Large intestine (tissue), 3 donors: ENCODE measurements around the gene CAPN5. TPM values are rescaled to one million over a fixed set of nuclear protein-coding genes. Genes with fewer than 3 reads are reported as not detected.
A peak's percentile ranks its signal among the peaks of the same experiment; 100 is the strongest.

Source experiments
- DNase-seq, 2 donors: peaks; one replicate each; pipeline versions ENCODE4 v3.0.0 to v3.0.0-alpha.2; 2013
- H3K27ac ChIP-seq: one replicate; pipeline ENCODE4 v1.5.1; 2013; ENCODE audit warnings: low read length
- H3K27me3 ChIP-seq: 2 replicates; pipeline ENCODE4 v1.6.1; 2013; ENCODE audit warnings: low read length; ENCODE audit not compliant: control insufficient read depth, insufficient read depth
- H3K36me3 ChIP-seq: 2 replicates; pipeline ENCODE4 v1.6.1; 2013; ENCODE audit warnings: low read length; ENCODE audit not compliant: control insufficient read depth, insufficient read depth
- H3K4me1 ChIP-seq: one replicate; pipeline ENCODE4 v1.6.1; 2013; ENCODE audit warnings: low read length; ENCODE audit not compliant: control insufficient read depth, insufficient read depth
- H3K4me3 ChIP-seq: one replicate; pipeline ENCODE4 v1.5.1; 2013; ENCODE audit warnings: low read length
- H3K9me3 ChIP-seq: one replicate; pipeline ENCODE4 v1.6.1; 2013; ENCODE audit warnings: mild to moderate bottlenecking, low read depth, low read length, moderate library complexity; ENCODE audit not compliant: control insufficient read depth
- WGBS: methylation state at CpG from one replicate; pipeline ENCODE4 v1.1.5; 2013; ENCODE audit warnings: low lambda C conversion rate; ENCODE audit not compliant: insufficient coverage; 5-methylcytosine and 5-hydroxymethylcytosine counted together
- polyA plus RNA-seq: library from polyadenylated mRNA; unstranded; fragments of 120-200 nt; gene quantifications from one replicate; pipeline ENCODE4 v1.2.1, GENCODE V29; 2013

The CAPN5 gene
- polyA plus RNA-seq, 1 donor, result 40.2 TPM

- Histone ChIP-seq H3K27me3 (no peaks in the 10 kb centered on the region), H3K4me3 (no peak overlapping the region), H3K36me3 (no peaks in the 10 kb centered on the region), H3K4me1 (peaks cover 27% of the 10 kb centered on the region), H3K27ac (no peak overlapping the region), H3K9me3 (no peaks in the 10 kb centered on the region)
- no peak for DNase-seq
- no CpG with 5 or more reads among the region's 12 CpGs for WGBS
Observed at GRCh38 chr11:77030834-77031414, 35.8 kb upstream of the CAPN5 start.

GRCh38 chr11:77031599-77031998 lies 35.2 kb upstream of the CAPN5 start:
- Histone ChIP-seq H3K36me3 (no peaks in the 10 kb centered on the region), H3K27me3 (no peaks in the 10 kb centered on the region), H3K9me3 (no peaks in the 10 kb centered on the region), H3K4me3 (no peak overlapping the region), H3K27ac (no peak overlapping the region), H3K4me1 (peaks cover 31% of the 10 kb centered on the region)
- DNase-seq, result no peak
- 100% methylated on average over 1 of the region's 3 CpGs for WGBS

- no peaks in the 10 kb centered on the region for H3K36me3 ChIP-seq
- no peak overlapping the region for H3K4me3 ChIP-seq
- H3K27me3 ChIP-seq, result peaks cover 7% of the 10 kb centered on the region
- H3K27ac ChIP-seq, result peak overlapping the region; percentile 71
- peaks cover 42% of the 10 kb centered on the region for H3K4me1 ChIP-seq
- DNase-seq, result peak; percentile 61 to 78
- H3K9me3 ChIP-seq, result peaks cover 1% of the 10 kb centered on the region
- WGBS, result 27% methylated on average over 2 of the region's 2 CpGs
Observed at GRCh38 chr11:77035039-77035438, 31.7 kb upstream of the CAPN5 start.

- Histone ChIP-seq H3K27me3 (peaks cover 12% of the 10 kb centered on the region), H3K36me3 (no peaks in the 10 kb centered on the region), H3K27ac (peak overlapping the region; percentile 71), H3K4me3 (no peak overlapping the region), H3K9me3 (peaks cover 7% of the 10 kb centered on the region), H3K4me1 (peaks cover 39% of the 10 kb centered on the region)
- DNase-seq, result peak; percentile 54 to 81
- no CpG with 5 or more reads among the region's 5 CpGs for WGBS
Observed at GRCh38 chr11:77035580-77035979, 31.2 kb upstream of the CAPN5 start.

- peaks cover 14% of the 10 kb centered on the region for H3K27me3 ChIP-seq
- H3K36me3 ChIP-seq, result no peaks in the 10 kb centered on the region
- H3K9me3 ChIP-seq, result peaks cover 8% of the 10 kb centered on the region
- no peak overlapping the region for H3K4me3 ChIP-seq
- H3K27ac ChIP-seq, result peak overlapping the region; percentile 71
- 20% methylated on average over 1 of the region's 5 CpGs for WGBS
- peaks cover 39% of the 10 kb centered on the region for H3K4me1 ChIP-seq
- peak in 1 of 2 donors; percentile 71 for DNase-seq
Observed at GRCh38 chr11:77036398-77036797, 30.4 kb upstream of the CAPN5 start.

- 70% methylated on average over 2 of the region's 10 CpGs for WGBS
- Histone ChIP-seq H3K27me3 (peaks cover 14% of the 10 kb centered on the region), H3K4me3 (no peak overlapping the region), H3K36me3 (no peaks in the 10 kb centered on the region), H3K9me3 (peaks cover 8% of the 10 kb centered on the region), H3K4me1 (peaks cover 39% of the 10 kb centered on the region), H3K27ac (peak overlapping the region; percentile 71)
- DNase-seq, result no peak
Observed at GRCh38 chr11:77037057-77037456, 29.7 kb upstream of the CAPN5 start.

GRCh38 chr11:77038029-77038824 lies 28.5 kb upstream of the CAPN5 start:
- Histone ChIP-seq H3K4me1 (peaks cover 39% of the 10 kb centered on the region), H3K36me3 (no peaks in the 10 kb centered on the region), H3K9me3 (peaks cover 8% of the 10 kb centered on the region), H3K27me3 (peaks cover 14% of the 10 kb centered on the region), H3K27ac (no peak overlapping the region), H3K4me3 (no peak overlapping the region)
- no peak for DNase-seq
- WGBS, result 100% methylated on average over 1 of the region's 10 CpGs

- H3K27ac ChIP-seq, result no peak overlapping the region
- H3K27me3 ChIP-seq, result peaks cover 14% of the 10 kb centered on the region
- H3K36me3 ChIP-seq, result no peaks in the 10 kb centered on the region
- H3K4me1 ChIP-seq, result peaks cover 38% of the 10 kb centered on the region
- DNase-seq, result no peak
- H3K4me3 ChIP-seq, result no peak overlapping the region
- 100% methylated on average over 3 of the region's 16 CpGs for WGBS
- H3K9me3 ChIP-seq, result peaks cover 8% of the 10 kb centered on the region
Observed at GRCh38 chr11:77038825-77039326, 27.9 kb upstream of the CAPN5 start.

GRCh38 chr11:77039491-77040400 lies 27.0 kb upstream of the CAPN5 start:
- Histone ChIP-seq H3K27me3 (peaks cover 14% of the 10 kb centered on the region), H3K4me3 (peak overlapping the region; percentile 16)

GRCh38 chr11:77040401-77040777 lies 26.4 kb upstream of the CAPN5 start:
- Histone ChIP-seq H3K27ac (no peak overlapping the region), H3K4me3 (no peak overlapping the region), H3K9me3 (peaks cover 8% of the 10 kb centered on the region), H3K36me3 (no peaks in the 10 kb centered on the region), H3K27me3 (peaks cover 14% of the 10 kb centered on the region), H3K4me1 (peaks cover 25% of the 10 kb centered on the region)
- WGBS, result no CpG with 5 or more reads among the region's 37 CpGs
- DNase-seq, result no peak

More at GRCh38 chr11:77039491-77040400, 27.0 kb upstream of the CAPN5 start:
- Histone ChIP-seq H3K36me3 (no peaks in the 10 kb centered on the region), H3K9me3 (peaks cover 8% of the 10 kb centered on the region), H3K27ac (no peak overlapping the region), H3K4me1 (peaks cover 29% of the 10 kb centered on the region)
- DNase-seq, result peak; percentile 49 to 82
- whole genome bisulfite sequencing, result no CpG with 5 or more reads among the region's 109 CpGs
